Neural progenitor cell (in vitro differentiated cells): ENCODE results near the gene MAGI2. TPM values are rescaled to one million over a fixed set of nuclear protein-coding genes. Genes with fewer than 3 reads are reported as not detected.
A peak's percentile ranks its signal among the peaks of the same experiment; 100 is the strongest.

Source experiments
- DNase-seq: peaks from one replicate; pipeline ENCODE4 v3.0.0-alpha.2; 2016; ENCODE audit warnings: low spot score
- H2AFZ ChIP-seq: fragments of 200-600 bp; sonication (generic); replicated peaks from 2 replicates; pipeline ENCODE4 v1.6.1; 2016; ENCODE audit warnings: antibody characterized with exemption
- H3F3A ChIP-seq: fragments of 200-600 bp; sonication (generic); 2 replicates; pipeline ENCODE4 v1.6.1; 2016; ENCODE audit warnings: antibody characterized with exemption, low read depth
- H3K27ac ChIP-seq: fragments of 200-600 bp; sonication (generic); 2 replicates; pipeline ENCODE4 v1.5.1; 2016; ENCODE audit warnings: mild to moderate bottlenecking
- H3K27me3 ChIP-seq: fragments of 200-600 bp; sonication (generic); 2 replicates; pipeline ENCODE4 v1.6.1; 2016; ENCODE audit warnings: mild to moderate bottlenecking, moderate library complexity
- H3K36me3 ChIP-seq: fragments of 200-600 bp; sonication (generic); 2 replicates; pipeline ENCODE4 v1.5.1; 2016
- H3K4me1 ChIP-seq: fragments of 200-600 bp; sonication (generic); 2 replicates; pipeline ENCODE4 v1.6.1; 2016; ENCODE audit warnings: mixed run types
- H3K4me2 ChIP-seq: fragments of 200-600 bp; sonication (generic); 2 replicates; pipeline ENCODE4 v1.6.1; 2016
- H3K4me3 ChIP-seq: fragments of 200-600 bp; sonication (generic); 2 replicates; pipeline ENCODE4 v1.5.1; 2016
- H3K79me2 ChIP-seq: fragments of 200-600 bp; sonication (generic); 2 replicates; pipeline ENCODE4 v1.6.1; 2016; ENCODE audit warnings: low read depth
- H3K9ac ChIP-seq: fragments of 200-600 bp; sonication (generic); 2 replicates; pipeline ENCODE4 v1.6.1; 2016
- H3K9me3 ChIP-seq: fragments of 200-600 bp; sonication (generic); 2 replicates; pipeline ENCODE4 v1.5.1; 2016; ENCODE audit warnings: low read depth
- H4K20me1 ChIP-seq: fragments of 200-600 bp; sonication (generic); 2 replicates; pipeline ENCODE4 v1.6.1; 2016; ENCODE audit warnings: low read depth
- H3K27ac Mint-ChIP-seq: 3 replicates; pipeline ENCODE4 v1.8.0; 2021; ENCODE audit warnings: mixed read lengths
- H3K27me3 Mint-ChIP-seq: 2 replicates; pipeline ENCODE4 v1.8.0; 2022; ENCODE audit warnings: low read depth, mild to moderate bottlenecking, inconsistent platforms, moderate library complexity, mixed read lengths; ENCODE audit not compliant: insufficient read depth
- H3K36me3 Mint-ChIP-seq: 3 replicates; pipeline ENCODE4 v1.8.0; 2021; ENCODE audit warnings: mixed read lengths
- H3K4me1 Mint-ChIP-seq: 3 replicates; pipeline ENCODE4 v1.8.0; 2021; ENCODE audit warnings: mixed read lengths
- H3K4me3 Mint-ChIP-seq: 3 replicates; pipeline ENCODE4 v1.8.0; 2021; ENCODE audit warnings: mild to moderate bottlenecking, moderate library complexity, mixed read lengths
- H3K9me3 Mint-ChIP-seq: 3 replicates; pipeline ENCODE4 v1.8.0; 2020; ENCODE audit warnings: mixed read lengths
- EZH2 ChIP-seq: fragments of 200-600 bp; sonication (generic); IDR thresholded peaks from 2 replicates; pipeline ENCODE4 v1.6.1; 2017; ENCODE audit warnings: antibody characterized with exemption, mild to moderate bottlenecking, moderate library complexity
- EZH2phosphoT487 ChIP-seq: fragments of 200-600 bp; sonication (generic); IDR thresholded peaks from 2 replicates; pipeline ENCODE4 v1.6.1; 2017; ENCODE audit warnings: antibody characterized with exemption
- total RNA-seq: library from RNA; depleted of rRNA; stranded (reverse); fragments of >200 nt; gene quantifications from 2 replicates; pipeline ENCODE4 v1.2.3, GENCODE V29; 2015; ENCODE audit warnings: low replicate concordance
- TF ChIP-seq, protein P1 (sequence below): fragments of 200-600 bp; sonication (generic); IDR thresholded peaks from 2 replicates; pipeline ENCODE4 v1.5.1; 2017; ENCODE audit warnings: antibody characterized with exemption, mild to moderate bottlenecking

Gene MAGI2
- total RNA-seq, 1 donor from 2014 or later: 5.8 TPM

DNA sequence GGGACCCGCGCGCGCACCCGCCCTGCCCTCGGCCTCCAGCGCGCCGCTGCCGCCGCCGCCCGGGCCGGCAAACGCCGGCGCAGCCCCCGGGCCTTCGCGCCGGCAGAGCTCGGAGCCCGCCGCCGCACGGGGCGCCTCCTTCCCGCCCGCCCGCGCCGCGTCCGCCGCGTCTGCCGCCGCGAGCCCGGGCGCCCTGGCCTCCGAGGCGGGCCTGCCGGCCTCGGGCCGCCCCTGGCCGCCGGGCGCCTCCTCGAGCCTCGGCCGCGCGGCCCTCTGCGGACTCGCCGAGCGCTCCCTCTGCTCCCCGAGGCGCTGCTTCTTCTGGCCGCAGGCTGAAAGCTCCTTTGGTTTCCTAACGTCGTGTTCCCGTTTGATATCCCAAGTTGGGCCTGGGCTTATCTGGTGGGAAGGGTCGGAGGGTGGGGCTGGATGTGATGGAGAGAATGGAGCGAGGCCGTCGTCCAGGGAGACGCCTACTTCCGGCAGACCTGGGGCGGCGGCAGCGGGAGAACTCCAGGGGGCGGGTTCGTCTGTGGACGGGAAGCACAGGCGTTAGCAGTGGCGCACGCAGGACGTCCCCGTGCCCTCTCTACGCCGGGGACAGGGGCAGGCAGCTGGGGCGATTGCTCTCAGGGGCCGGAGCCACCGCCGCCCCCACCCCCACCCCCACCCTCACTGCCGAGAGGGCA, 1433.9 kb downstream of the MAGI2 start:
- H3K4me2 ChIP-seq: peak overlapping the region; percentile 82
- Mint-ChIP-seq H3K27me3 (peaks cover 5% of the 10 kb centered on the region), H3K9me3 (no peaks in the 10 kb centered on the region), H3K36me3 (no peaks in the 10 kb centered on the region), H3K4me1 (peaks cover 47% of the 10 kb centered on the region), H3K27ac (peak overlapping the region; percentile 88), H3K4me3 (peak overlapping the region; percentile 84)
- no peaks in the 10 kb centered on the region for H3K9me3 ChIP-seq
- H3K9ac ChIP-seq: no peak overlapping the region
- TF ChIP-seq EZH2 (no peak), EZH2phosphoT487 (no peak)
- TF ChIP-seq, protein P1, sequence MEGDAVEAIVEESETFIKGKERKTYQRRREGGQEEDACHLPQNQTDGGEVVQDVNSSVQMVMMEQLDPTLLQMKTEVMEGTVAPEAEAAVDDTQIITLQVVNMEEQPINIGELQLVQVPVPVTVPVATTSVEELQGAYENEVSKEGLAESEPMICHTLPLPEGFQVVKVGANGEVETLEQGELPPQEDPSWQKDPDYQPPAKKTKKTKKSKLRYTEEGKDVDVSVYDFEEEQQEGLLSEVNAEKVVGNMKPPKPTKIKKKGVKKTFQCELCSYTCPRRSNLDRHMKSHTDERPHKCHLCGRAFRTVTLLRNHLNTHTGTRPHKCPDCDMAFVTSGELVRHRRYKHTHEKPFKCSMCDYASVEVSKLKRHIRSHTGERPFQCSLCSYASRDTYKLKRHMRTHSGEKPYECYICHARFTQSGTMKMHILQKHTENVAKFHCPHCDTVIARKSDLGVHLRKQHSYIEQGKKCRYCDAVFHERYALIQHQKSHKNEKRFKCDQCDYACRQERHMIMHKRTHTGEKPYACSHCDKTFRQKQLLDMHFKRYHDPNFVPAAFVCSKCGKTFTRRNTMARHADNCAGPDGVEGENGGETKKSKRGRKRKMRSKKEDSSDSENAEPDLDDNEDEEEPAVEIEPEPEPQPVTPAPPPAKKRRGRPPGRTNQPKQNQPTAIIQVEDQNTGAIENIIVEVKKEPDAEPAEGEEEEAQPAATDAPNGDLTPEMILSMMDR: no peak
- no peaks in the 10 kb centered on the region for H3K79me2 ChIP-seq
- peak; percentile 86 for DNase-seq
- H3K4me1 ChIP-seq: peaks cover 19% of the 10 kb centered on the region
- H3K27ac ChIP-seq: no peak overlapping the region
- H2AFZ ChIP-seq: peak overlapping the region; percentile 99
- no peaks in the 10 kb centered on the region for H4K20me1 ChIP-seq
- H3F3A ChIP-seq: peaks cover 20% of the 10 kb centered on the region
- peak overlapping the region; percentile 61 for H3K4me3 ChIP-seq
- peaks cover 12% of the 10 kb centered on the region for H3K27me3 ChIP-seq
- no peaks in the 10 kb centered on the region for H3K36me3 ChIP-seq

DNA sequence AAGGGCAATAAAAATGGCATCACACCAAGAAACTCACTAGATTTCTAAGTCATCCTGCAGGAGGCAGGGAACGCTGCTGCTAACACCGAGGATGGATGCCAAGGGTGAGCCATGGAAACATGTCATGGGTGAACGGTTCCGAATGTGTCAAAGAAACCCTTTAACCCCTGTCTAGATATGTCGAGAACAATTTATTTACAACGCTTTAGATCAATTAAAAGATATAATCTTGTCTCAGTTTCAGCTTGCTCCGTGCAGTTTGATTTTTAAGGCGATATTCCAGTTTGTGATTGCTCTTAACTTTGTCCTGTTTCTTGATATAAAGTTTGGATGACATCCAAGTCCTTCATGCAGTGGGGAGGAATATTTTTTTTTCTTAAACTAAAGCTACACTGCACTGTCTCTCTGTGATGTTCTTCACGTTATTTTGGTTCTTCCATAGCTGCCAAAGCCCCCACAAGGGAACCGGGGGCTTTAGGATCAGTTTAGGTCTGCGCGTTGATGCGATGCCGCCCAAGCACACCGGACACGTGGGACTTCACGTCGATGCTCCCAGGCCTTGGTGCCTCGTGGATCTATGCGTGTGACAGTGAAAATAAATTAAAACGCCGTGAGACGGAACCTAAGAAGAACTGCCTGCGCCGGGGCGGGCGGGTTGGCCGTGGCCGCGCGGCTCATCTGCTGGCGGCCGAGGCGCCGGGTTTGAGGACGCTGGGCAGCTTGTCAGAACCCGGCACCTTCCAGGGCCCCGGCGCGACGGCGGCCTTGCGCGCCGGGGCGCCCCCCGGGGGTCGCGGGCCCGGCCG, 1434.6 kb downstream of the MAGI2 start:
- H3K4me1 Mint-ChIP-seq: peaks cover 52% of the 10 kb centered on the region
- peak; percentile 51 for DNase-seq

DNA sequence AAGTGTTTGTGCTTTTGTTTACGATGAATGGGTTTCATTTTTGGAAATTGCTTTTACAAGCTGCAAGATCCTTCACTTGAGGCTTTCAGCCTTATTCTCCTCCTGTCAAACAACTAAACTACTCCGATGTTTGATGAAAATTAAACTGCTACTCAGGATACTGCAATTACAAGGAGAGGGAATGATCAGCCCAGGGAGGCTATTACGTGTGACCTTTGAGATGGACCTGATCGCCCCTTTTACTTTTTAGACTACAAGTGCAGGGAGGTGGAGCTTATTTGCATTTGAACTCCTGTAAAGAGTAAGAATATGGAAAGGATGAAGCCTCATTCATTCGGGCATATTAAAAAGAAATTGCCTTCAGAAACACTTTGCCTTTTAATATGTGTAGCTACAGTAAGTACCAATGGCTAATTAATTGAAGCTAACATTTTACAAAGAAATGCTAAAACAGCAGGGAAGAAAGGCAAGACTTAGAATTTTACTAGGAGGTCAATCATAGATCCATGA, 1435.8 kb downstream of the MAGI2 start:
- H3K27ac Mint-ChIP-seq: peak overlapping the region; percentile 85
- Histone ChIP-seq H4K20me1 (no peaks in the 10 kb centered on the region), H3K9me3 (no peaks in the 10 kb centered on the region), H3K4me1 (peaks cover 19% of the 10 kb centered on the region), H3K27ac (no peak overlapping the region), H3K27me3 (peaks cover 12% of the 10 kb centered on the region), H3K79me2 (no peaks in the 10 kb centered on the region), H3K4me2 (peak overlapping the region; percentile 79), H3F3A (peaks cover 20% of the 10 kb centered on the region), H3K4me3 (no peak overlapping the region), H2AFZ (no peak overlapping the region), H3K9ac (no peak overlapping the region), H3K36me3 (no peaks in the 10 kb centered on the region)
- H3K27me3 Mint-ChIP-seq: peaks cover 6% of the 10 kb centered on the region
- peaks cover 57% of the 10 kb centered on the region for H3K4me1 Mint-ChIP-seq
- no peak for DNase-seq
- TF ChIP-seq EZH2phosphoT487 (no peak), EZH2 (no peak)
- TF ChIP-seq, protein P1: no peak
- H3K4me3 Mint-ChIP-seq: peak overlapping the region; percentile 61
- no peaks in the 10 kb centered on the region for H3K9me3 Mint-ChIP-seq
- H3K36me3 Mint-ChIP-seq: no peaks in the 10 kb centered on the region

More for the DNA sequence above, 1434.6 kb downstream of the MAGI2 start:
- Histone ChIP-seq H3K27me3 (peaks cover 12% of the 10 kb centered on the region), H3K79me2 (no peaks in the 10 kb centered on the region), H3K9ac (no peak overlapping the region), H3K36me3 (no peaks in the 10 kb centered on the region), H3K4me1 (peaks cover 19% of the 10 kb centered on the region), H3K4me2 (peak overlapping the region; percentile 79), H3F3A (peaks cover 20% of the 10 kb centered on the region), H2AFZ (peak overlapping the region; percentile 57), H3K9me3 (no peaks in the 10 kb centered on the region), H4K20me1 (no peaks in the 10 kb centered on the region), H3K27ac (no peak overlapping the region), H3K4me3 (peak overlapping the region; percentile 48)
- peaks cover 5% of the 10 kb centered on the region for H3K27me3 Mint-ChIP-seq
- H3K27ac Mint-ChIP-seq: peak overlapping the region; percentile 85
- no peaks in the 10 kb centered on the region for H3K36me3 Mint-ChIP-seq
- peak overlapping the region; percentile 87 for H3K4me3 Mint-ChIP-seq
- TF ChIP-seq EZH2 (no peak), EZH2phosphoT487 (no peak)
- TF ChIP-seq, protein P1: no peak
- H3K9me3 Mint-ChIP-seq: no peaks in the 10 kb centered on the region
